GM19025 (cell line): ENCODE measurements around the gene OTUB2.

ENCODE experiments used
- ATAC-seq: cut with Tn5 transposase; IDR thresholded peaks from one replicate; pipeline ENCODE4 v1.9.1; 2021; ENCODE audit warnings: mild to moderate bottlenecking, low read depth, moderate library complexity; ENCODE audit not compliant: unreplicated experiment

Gene OTUB2

DNA sequence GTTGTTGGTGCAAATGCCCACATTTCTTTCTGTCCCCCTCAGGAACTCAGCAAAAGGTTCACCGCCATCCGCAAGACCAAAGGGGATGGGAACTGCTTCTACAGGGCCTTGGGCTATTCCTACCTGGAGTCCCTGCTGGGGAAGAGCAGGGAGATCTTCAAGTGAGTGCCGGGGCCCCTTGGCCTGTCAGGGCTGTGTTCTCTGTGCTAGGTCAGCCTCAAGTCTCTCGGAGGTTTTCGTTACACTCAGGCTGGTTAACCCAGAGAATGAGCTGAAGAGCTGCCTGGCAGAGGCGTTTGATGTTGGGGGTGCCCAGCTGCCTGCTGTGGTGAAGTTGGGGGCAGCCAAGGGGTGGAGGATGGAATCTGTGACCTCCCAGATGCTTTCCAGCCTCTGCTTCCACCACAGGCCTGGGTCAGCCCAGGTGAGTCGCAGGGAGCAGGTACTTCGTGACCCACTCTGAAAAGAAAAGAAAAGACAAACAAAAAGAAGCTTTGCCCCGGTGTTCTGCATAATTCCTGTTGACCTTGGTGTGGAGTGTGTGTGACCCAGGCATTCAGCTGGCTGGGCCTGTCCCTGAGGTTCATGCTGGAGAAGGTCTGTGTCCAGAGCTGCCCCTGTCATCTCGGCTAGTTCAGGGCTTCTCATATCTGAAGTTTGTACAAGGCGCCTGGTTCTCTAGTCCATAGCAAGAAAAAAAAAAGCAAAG, 12.9 kb downstream of the OTUB2 start:
- no peak for ATAC-seq

DNA sequence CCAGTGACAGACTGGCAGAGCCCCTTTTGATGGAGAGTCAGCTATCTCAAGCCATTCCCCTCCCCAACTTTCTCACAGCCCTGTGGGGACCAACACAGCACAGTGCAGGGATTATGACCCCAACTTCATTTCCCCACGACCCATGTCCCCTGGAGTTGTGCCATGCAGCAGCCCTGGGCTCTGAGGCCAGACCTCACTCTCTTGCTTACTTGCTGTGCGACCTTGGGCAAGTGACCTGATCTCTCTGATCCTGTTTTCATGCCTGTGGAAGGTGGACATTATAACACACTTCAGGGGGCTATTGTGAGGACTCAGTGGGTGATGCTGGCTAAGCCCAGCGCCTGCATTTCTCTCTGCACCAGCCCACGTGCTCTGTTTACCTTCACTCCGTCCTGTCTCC, 14.1 kb downstream of the OTUB2 start:
- no peak for ATAC-seq

DNA sequence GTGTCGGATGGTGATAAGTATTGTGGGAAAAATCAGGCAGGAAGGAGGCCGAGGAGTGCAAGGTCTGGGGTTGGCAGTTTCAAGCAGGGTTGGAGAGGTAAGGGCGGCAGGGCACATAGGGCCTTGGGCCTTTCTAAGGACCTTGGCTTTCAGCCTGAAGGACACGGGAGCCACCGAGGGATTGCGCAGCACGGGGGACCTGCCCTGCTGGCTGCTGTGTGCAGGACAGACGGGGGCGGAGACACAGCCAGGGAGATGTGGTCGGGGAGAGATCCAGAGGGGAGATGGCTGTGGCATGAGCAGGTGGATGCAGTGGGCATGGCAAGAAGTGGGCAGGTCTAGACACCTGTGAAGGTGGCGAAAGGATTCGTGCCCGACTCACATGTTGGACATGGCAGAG, 14.7 kb downstream of the OTUB2 start:
- no peak for ATAC-seq

DNA sequence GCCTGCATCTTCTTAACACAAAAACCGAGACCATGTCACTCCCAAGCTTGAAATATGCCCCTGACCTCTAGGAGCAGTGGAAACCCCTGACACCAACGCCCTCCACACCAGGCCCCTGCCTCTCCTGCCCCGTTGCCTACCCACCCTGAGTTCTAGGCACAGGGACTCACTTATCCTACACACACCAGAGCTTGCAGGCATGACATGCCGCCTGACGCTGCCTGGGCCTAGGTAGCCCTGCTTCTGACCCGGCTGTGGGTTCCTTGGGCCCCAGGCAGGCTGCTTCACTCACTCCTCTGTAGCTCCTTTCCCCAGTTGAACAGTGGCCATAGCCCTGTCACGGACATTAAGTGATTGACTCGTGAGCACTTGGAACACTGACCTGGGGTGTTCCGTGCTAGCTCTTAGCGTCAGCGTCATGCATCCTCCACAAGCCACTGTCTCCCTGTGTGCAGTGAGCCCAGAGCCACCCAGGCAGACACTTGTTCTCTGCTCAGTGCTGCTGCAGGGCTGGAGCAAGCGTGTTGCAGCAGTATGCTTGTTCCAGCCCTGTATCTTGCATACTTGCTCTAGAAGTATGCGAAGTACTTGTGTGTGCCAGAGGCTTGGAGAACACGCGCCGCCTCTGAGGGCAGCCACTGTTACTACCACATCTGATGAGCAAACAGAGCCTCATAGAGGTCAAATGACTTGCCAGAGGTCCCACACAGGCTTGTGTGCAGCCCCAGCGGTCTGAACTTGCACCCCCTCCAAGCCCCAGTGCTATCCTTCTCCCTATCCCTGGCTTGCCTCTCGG, 15.6 kb downstream of the OTUB2 start:
- ATAC-seq: no peak

DNA sequence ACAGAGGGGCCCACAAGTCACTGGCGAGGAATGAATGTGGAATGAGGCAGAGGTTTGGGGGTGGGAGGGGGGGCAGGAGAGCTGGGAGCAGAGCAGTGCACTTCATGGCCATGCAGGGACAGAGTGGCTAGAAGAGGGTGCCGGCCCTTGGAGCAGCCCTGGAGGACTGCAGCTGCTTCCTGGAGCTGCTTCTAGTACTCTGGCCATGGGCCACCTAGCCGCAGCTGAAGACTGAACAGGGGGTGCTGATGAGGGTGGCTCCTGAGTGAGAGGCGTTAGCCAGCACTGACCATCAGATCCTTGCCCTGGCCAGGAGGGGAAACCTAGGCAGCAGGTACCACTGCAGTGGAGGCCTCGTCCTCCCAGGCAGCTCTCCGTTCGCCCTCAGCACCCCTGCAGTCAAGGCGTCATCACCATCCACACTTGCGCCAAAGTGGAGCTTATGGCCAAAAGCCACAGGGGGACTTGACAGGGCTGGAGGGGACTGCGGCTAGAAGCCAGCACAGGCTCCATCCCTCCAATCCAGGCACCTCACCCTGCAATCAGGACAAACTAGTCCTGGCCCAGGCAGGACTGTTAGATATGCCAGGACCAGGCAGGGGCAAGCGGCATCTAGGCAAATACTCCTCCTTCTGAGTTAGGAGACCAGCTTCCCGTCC, 16.4 kb downstream of the OTUB2 start:
- no peak for ATAC-seq

DNA sequence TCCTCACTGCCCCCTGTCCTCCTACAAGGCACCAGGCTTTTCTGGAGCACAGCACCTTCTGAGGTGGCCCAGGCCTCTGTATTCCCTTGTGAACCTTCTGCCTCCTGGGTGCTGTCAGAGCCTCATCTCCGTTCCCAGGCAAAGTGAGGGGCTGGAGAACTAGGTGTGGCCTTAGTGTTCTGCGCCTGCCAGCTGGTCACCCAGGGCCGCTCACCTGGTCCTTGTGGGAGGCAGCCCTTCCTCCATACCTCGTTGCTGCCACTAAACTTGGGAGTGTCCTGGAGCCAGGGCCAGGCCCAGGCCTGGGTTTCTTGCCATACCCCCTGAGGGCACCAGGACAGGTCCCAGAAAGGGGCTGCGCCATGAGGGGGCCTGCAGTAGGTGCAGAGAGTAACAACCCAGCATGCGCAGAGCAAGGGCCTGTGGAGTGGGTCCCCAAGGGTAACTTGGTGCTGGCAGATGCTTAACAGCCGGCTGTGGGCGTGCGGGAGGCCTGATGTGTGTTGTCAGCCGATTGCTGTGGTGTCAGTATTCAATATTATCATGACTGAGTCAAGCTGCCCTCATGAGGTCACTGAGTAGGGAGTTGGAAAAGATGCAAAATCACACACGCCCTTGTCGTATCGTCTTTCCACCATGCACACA, 17.1 kb downstream of the OTUB2 start:
- no peak for ATAC-seq

DNA sequence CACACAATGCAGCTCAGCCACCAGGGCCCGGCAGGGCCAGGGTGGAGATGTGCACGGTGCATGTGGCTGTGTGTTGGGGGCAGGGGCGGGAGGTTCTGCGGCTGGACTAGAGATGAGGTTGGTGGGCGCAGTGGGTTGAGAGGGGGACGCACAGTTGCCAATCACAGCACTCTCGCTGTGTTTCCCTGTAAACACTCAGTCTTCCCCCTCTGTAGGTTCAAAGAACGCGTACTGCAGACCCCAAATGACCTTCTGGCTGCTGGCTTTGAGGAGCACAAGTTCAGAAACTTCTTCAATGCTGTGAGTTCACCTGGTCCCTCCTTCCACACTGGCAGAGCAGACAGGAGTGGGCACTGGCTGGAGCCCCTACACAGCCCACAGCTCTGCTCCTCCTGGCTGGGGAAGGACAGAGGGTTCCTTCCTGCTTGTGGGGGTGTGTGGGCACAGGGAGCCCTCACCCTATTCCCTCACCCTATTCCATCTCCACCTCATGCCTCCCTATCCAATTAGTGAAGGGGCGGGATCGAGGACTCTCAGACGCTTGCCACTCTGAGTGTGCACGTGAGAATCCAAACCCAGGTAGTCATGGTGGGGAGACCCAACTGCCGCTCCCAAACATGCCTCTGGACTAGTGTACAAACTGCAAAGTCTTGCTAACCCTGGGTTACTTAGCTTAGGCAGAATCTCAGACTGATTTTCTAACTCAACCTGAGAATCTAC, 17.8 kb downstream of the OTUB2 start:
- ATAC-seq: no peak

DNA sequence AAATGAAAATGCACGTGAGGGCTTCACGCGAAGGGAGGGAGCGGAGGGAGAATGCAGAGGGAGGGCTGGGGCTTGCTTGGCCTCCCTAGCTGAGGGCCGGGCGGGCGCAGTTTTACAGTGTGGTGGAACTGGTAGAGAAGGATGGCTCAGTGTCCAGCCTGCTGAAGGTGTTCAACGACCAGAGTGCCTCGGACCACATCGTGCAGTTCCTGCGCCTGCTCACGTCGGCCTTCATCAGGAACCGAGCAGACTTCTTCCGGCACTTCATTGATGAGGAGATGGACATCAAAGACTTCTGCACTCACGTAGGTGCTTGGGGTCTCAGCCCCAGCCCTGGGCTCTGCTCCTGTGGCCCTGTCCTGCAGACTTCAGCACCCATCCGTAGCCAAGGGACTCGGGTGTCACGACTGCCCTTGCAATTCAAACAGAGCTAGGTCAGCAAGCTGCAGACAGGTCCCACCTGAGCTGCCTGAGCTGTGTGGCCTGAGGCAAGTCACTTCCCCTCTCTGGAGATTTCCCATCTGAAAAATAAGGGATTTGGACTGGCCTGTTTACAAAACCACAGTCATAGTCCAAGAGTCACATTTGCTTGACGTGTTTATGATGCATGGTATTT, 18.4 kb downstream of the OTUB2 start:
- ATAC-seq: no peak

DNA sequence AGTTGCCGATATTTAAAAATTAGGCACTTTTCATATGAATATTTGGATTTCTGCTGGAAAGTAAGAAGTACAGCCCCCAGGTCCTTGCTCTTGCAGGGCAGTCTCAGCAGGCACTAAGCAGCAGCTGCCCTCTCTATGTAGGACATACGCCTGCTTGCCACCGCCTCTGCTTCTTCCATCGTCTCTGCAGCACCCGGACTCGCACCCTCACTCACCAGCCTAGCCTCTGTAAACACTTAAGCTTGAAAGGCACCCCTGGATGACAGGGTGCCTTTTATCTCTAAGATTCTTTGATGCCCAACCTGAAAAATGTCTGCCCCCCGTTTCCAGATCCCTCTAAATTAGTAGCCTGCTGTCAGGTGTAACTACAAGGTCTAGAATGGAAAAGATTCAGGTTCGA, 19.0 kb downstream of the OTUB2 start:
- ATAC-seq: no peak

DNA sequence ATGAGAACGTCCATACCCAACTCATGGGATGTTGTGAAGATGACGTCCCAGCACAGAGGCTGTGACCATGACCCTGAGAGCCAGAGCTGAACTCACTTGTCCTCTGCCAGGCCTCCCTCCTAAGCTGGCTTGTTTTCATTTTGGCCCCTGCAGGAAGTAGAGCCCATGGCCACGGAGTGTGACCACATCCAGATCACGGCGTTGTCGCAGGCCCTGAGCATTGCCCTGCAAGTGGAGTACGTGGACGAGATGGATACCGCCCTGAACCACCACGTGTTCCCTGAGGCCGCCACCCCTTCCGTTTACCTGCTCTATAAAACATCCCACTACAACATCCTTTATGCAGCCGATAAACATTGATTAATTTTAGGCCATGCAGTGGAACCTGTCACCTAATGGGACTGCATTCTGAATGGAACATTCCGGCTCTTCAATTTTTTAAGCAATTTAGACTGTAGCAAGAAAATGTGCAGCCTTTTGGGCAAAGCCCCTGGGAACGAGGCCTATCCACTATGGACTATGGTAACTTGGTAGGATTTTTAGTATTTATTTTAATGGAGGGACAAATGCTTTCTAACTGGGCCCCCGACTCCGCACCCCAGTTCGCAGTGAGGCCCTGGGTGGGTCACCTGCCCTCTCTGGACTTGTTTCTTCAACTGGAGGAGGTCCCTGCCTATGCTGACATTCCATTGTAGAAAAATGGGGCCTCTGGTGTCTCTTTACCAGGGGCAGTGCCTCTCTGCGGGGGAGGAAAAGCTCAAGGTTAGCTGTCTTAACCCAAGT, 19.6 kb downstream of the OTUB2 start:
- no peak for ATAC-seq

DNA sequence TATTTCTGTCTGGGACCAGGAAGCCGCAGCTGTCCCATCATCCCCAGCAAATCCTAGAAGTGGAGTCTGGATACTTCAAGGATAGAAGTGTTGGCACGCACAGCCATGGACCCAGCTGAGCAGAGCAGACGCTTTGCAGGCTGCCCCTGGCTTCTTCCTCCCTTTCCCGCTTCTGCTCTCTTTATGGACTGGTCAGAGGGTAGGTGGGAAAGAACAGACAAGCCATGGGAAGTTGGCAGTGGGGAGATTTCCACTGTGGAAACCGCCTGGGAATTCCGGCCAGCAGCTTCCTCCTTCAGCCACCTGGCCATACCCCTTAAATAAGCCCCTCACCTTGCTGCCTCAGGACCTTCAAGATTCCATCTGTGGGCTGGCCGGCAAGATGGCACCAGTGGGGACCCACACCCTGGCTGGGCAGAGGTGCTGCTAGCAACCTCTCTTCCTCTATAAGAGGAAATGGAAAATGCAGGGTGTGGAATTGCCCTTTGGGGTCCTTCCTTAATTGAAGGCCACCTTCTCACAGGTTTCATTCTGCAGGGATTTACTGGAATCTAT, 20.6 kb downstream of the OTUB2 start:
- no peak for ATAC-seq

DNA sequence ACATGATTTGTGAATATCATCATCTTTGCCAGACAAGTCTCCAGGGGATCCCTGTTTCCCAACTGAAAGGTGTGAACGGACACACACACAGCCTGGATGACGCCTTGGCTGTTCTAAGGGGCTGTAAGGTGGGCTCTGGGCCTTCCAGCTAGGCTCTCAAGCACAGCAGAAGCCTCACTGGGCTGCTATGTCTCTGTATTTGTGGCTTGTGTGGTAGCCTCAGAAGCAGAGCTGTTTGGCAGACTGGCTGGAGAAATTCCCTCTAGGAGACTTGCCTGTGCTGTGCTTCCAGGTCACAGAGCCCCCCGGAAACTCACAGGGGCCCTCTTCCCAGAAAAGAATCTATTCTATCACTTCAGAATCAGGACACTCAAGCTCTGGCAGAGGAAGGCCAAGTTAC, 21.4 kb downstream of the OTUB2 start:
- no peak for ATAC-seq

DNA sequence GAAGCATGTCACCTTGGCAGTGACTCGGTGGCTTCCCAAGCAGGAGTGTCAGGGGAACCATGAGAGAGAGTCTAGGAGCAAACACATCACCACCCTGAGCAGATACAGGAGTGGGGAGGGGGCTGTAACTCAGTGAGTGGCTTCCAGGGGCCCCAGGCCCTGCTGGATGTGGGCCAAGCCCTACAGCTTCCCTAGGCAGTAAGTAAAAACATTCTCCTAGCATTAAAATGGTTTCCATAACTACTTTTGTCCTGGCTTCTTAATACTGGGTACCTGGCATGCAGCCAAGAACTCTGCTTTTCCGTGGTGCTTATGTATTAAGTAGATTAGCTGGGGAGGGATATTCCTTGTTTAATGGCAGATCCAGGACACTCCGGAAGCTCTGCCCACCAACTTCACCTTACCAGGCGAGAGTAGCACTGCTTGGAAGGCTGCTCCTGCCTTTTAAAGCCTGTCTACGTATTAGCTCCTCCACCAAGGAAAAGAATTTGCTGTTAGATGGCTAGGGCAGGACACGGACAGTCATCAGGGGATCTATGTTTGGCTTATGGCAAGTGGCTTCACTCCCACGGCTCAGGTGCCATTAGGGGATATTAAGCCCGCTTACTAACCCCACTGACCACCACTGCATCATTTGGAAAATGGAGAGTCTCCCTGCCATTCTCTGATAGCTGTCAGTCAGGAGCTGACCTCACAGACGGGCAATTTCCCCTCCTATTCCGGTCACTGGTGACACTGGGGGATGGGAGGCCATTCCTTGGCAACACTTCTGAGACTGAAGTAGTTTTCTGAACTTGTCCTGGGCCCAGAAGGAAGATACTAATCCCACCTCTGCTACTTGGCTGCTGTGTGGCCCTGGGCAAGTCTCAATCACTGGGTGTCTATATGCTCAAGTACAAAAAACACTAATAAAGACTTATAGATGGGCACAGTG, 22.8 kb downstream of the OTUB2 start:
- no peak for ATAC-seq

DNA sequence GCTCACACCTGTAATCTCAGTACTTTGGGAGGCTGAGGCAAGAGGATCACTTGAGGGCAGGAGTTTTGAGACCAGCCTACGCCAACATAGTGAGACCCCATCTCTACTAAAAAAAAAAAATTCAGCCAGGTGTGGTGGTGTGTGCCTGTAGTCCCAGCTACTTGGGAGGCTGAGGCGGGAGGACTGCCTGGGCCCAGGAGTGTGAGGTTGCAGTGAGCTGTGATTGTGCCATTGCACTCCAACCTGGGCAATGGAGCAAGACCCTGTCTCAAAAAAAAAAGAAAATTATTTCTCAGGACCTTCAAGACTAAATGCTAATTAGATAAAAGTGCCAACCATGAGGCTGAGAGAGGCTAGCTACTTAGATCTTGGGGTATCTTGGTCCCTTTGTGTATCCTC, 23.5 kb downstream of the OTUB2 start:
- ATAC-seq: no peak

DNA sequence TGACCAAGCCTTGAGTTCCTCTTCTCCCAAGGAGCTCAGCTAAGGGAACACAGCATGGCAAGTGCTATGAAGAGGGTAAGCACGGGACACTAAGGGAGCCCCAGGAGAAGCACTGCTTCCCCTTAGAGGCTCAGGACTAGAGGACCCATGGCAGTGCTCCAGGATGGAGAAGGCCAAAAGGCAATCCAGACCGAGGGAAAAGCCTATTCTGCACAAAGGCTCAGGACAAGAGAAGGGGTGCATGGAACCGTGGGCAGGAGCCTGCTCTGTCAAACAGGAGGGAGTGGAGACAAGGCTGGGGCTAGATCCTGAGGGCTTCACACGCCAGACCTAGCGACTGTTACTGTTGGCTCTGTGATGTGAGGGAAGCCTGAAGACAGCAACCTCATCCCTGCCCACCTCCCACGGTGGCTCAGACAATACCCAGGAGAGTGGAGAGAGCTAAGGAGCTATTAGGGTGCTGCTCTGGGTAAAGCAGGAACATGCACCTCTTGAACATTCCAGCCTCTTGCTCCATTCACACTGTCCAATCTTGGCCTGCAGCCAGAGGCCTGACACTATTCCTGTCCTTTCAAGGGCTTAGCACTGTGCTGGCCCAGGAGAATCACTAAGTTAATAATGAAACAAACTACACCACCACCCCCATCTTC, 24.2 kb downstream of the OTUB2 start:
- no peak for ATAC-seq

DNA sequence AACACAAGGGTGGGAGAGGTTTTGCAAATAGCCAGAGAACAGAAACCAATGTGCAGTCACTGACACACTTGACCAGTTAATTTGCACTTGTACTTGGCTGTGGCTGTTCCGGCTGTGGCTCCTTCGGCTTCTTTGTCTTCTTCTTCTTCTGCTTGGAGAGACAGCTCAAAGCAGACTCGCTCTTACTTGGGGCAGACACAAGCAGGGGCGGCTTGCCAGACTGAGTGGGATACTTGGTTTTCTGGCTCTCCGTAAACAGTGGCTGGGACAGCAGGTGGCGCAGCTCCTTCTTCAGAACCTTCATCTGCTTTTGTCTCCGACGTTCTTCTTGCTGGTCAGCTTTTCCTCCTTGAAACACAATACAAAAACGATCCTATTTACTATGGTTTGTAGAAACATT, 25.0 kb downstream of the OTUB2 start:
- no peak for ATAC-seq

DNA sequence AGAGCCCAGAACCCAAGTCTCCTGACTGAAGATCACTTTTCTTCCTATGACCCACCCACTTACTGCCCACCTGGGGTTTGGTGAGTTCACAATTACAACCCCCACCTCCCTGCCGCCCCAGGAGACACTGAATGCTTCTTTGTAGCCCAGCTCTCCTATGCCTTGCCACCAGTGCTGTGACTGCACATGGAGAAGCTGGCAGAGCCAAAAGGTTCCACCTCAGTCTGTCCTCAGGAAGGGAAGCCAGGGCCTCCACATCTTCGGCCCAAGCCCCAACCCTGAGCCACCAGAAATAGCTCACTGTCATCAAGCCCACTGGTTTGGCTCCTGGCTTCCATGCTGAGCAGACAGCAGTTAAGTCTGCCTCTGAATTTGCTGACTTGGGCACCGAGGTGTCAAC, 25.6 kb downstream of the OTUB2 start:
- ATAC-seq: no peak

DNA sequence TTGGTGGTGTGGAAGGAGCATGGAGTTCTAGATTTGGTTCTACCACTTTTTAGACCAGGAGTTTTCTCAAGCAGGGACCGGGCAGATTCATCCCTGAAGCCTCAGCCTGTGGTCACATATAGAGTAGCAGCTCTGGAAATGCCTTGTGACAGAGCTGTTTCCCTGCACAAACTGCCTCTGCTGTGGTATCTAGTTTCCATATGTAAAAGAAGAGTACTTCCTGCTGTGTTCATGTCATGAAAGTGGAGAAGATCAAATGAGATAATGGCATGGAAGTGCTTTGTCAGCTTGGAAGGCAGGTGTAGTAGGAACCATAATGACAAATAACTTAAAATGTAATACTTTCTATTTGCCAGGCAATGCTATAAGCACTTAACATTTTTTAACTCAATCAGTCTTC, 26.1 kb downstream of the OTUB2 start:
- ATAC-seq: no peak
